Hematopoietic multipotent progenitor cell (in vitro differentiated cells): ENCODE results near the gene WRAP53. TPM values are rescaled to one million over a fixed set of nuclear protein-coding genes. Genes with fewer than 3 reads are reported as not detected.

Source experiments
- DNase-seq, 3 donors: peaks; one replicate each; pipeline ENCODE4 v3.0.0-alpha.2; 2011 to 2015; ENCODE audit warnings: low read depth in 2 of 3, low spot score in 2 of 3
- total RNA-seq: library from RNA; depleted of rRNA; stranded (reverse); fragments of >200 nt; gene quantifications from one replicate; pipeline ENCODE4 v1.2.3, GENCODE V29; 2012

Gene WRAP53
- total RNA-seq, 1 donor: 14.5 TPM

DNA sequence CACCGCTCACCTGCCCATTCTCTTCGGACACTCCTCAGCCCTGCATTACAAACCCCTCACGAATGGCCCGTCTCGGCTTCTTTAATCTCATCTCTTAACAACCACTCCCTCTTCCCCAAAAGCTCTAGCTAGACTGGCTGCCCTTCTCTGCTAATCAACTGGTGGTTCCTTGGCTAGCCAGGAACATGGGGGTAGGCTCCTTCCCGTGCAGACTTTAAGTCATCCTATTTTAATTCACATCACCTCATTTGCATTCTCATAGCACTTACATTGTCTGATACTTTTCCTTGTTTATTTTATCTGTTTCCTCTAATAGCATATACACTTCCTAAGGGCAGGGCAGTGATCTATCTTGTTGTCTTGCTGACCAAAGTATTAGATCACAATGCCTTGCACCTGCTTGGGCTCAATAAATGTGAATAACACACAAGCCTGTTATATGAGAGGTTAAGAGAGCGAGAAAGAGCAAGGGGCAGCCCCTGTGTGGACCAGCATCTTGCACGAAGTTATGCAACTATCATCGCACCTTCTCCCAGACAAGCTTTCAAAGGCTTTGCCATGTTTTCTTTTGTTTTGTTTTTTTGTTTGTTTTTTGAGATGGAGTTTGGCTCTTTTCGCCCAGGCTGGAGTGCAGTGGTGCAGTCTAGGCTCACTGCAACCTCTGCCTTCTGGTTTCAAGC, 10.7 kb upstream of the WRAP53 start:
- DNase-seq: no peak

DNA sequence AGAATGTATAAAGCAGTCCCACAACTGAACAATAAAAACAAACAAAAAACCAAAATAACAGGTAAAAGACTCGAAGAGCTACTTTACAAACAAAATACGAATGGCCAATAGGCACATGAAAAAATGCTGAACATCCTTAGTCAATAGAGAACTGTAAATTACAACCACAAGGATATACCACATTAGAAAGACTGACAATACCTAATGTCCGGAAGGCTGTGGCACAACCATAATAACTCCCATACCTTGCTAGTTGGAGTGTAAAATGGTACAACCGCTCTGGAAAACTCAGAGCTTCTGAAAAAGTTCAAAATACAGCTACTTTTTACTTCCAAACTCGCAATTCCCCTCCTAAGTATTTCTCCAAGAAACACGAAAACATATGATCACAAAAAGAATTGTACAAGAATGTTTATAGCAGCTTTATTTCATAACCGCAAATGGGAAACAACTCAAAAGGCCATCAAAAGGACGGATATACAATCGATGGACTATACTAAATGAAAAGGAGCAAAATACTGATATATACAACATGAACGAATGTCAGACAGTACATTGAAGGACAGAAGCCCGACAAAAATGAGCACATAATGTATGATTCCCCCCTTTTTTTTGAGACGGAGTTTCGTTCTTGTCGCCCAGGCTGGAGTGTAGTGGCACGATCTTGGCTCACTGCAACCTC, 3.3 kb upstream of the WRAP53 start:
- DNase-seq: no peak

DNA sequence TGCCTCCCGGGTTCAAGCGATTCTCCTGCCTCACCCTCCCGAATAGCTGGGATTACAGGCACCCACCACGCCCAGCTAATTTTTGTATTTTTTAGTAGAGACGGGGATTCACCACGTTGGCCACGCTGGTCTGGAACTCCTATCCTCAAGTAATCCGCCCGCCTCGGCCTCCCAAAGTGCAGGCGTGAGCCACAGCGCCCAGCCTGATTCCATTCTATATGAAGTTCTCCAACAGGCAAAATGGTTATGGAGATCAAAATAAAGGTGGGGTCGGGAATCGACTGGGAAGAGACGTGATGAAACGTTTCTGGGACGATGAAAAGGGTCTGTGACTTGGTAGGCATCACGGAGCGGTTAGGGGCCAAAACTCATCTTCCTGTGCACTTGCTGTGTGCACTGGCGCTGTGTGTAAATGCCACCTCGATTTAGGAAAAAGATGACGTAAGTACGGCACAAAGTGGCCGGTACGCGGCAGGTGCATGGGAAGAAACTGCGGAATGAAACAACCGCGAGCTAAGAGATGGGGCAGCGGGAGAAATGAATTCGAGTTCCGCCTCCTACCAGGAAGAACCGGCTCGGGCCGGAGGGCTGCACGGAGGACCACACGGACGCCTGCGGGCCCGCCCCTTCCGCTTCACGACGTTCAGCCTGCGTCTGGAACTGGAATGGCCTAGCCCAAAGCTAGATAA, 2.6 kb upstream of the WRAP53 start:
- DNase-seq: peak; percentile 74 to 95 (median 95)

DNA sequence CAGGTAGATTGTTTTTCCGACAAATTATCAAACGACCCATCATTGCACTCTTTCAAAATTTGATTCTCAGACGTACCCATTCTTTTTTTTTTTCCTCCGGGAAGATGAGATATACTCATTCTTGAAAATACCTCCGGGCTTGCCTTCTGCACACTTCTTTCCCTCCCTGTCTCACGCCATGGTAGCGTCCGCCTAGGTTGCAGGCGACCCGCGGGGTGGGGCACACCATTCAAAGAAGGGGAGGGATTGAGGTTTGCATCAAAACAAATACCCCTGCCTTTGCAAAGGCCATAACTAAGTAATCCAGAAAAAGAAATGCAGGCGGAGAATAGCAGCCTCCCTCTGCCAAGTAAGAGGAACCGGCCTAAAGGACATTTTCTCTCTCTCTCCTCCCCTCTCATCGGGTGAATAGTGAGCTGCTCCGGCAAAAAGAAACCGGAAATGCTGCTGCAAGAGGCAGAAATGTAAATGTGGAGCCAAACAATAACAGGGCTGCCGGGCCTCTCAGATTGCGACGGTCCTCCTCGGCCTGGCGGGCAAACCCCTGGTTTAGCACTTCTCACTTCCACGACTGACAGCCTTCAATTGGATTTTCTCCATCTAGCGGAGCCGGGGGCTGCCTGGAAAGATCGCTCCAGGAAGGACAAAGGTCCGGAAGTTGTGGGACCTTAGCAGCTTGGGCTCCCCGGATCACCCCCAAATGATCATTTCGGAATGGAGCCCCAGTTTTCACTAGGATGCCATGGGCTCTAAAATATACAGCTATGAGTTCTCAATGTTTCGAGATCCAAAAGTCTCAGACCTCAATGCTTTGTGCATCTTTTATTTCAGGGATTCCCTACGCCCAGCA, 1.8 kb upstream of the WRAP53 start:
- peak; percentile 80 to 92 (median 91) for DNase-seq

DNA sequence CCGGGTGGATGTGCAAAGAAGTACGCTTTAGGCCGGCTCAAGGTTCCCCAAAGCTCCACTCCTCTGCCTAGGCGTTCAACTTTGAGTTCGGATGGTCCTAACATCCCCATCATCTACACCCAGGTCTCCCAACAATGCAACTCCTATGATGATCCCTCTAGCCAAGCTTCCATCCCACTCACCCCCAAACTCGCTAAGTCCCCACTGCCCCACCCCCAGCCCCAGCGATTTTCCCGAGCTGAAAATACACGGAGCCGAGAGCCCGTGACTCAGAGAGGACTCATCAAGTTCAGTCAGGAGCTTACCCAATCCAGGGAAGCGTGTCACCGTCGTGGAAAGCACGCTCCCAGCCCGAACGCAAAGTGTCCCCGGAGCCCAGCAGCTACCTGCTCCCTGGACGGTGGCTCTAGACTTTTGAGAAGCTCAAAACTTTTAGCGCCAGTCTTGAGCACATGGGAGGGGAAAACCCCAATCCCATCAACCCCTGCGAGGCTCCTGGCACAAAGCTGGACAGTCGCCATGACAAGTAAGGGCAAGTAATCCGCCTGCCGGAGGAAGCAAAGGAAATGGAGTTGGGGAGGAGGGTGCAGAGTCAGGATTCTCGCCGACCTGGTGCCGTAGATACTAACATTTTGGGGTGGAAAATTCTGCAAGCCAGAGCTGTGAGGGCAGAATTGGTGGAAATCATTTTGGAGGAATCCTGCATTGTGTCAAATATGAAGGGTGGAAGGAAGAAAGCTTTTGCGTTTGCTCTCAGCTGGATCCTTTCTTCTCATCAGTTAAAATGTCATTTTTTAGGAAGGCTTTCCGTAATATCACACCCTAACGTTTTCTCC, 987 bp upstream of the WRAP53 start, which contains the start of gene TP53:
Gene TP53, minus strand, starts transcription at position 419 of the 836 bp plus-strand sequence. CDS start 10,896 bp downstream, outside the sequence.
- DNase-seq: peak; percentile 68 to 96 (median 90)

DNA sequence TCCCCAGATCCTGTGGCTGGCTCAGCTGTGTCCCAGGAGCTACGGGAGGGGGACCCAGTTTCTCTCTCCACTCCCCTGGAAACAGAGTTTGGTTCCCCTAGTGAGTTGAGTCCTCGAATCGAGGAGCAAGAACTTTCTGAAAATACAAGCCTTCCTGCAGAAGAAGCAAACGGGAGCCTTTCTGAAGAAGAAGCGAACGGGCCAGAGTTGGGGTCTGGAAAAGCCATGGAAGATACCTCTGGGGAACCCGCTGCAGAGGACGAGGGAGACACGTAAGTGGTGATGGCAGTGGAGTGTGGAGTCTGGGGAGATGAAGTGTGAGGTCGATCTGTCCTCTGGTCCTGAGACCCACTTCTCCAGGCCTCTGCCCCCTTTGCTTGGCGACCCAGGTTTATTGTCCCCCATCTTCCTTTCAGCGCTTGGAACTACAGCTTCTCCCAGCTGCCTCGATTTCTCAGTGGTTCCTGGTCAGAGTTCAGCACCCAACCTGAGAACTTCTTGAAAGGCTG, 585 bp downstream of the WRAP53 start:
- no peak for DNase-seq

DNA sequence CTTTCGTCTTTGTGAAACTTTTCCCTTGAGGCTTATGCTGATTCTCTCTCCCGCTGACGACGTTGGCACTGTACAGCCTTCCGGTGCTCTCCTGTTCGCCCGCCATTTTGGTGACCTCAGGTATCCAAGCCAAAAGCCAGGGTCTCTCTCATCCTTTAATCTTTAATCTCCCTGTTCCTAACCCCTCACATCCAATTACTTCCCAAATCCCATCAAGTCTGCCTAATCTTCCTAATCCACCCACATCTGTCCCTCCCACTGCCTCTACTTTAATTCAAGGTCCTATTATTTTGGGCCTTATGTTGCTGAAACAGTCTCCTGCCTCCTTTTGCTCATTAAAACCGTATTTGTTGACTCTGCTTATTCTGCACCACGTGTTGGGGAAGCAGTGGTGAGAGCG, 7.3 kb downstream of the WRAP53 start:
- DNase-seq: no peak

DNA sequence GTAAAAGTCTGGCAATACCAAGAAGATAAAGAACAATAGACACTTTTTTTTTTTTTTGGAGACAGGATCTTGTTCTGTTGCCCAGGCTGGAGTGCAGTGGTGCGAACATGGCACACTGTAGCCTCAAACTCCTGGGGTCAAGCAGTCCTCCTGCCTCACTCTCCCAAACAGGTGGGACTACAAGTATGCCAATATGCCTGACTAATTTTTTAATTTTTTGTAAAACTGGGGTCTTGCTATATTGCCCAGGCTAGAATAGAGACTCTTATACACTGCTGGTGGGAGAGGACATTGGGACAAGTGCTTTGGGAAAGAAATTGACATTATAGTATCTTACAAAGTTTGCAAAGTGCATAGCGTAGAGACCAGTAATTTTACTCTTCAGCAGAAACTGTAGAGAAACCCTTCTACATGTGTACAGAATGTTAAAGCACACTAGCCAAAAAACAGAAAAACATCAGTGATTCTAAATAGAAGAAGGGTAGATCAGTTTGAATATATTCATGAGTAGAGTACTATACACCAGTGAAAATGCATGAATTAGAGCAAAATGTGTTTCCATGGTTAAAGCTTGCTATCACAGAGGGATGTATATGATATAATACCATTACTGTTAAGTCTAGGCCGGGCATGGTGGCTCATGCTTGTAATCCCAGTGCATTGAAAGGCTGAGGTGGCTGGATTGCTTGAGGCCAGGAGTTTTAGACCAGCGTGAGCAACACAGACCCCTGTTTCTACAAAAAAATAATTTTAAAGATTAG, 9.7 kb downstream of the WRAP53 start:
- DNase-seq: no peak

DNA sequence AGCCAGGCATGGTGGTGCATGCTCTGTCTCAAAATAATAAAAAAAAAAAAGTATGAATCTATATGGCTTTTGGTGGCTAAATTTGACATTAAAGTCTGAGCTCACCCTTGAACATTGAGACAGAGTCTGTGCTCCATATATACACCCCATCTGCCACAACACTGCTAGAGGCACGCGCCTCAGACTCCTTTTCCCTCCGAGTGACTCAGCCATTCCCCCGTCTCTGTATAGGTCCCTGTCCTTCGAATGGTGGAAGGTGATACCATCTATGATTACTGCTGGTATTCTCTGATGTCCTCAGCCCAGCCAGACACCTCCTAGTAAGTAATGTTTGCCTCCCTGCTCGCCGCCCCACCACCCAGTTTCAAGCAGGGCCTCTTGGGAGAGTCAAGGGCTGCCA, 12.2 kb downstream of the WRAP53 start:
- no peak for DNase-seq

DNA sequence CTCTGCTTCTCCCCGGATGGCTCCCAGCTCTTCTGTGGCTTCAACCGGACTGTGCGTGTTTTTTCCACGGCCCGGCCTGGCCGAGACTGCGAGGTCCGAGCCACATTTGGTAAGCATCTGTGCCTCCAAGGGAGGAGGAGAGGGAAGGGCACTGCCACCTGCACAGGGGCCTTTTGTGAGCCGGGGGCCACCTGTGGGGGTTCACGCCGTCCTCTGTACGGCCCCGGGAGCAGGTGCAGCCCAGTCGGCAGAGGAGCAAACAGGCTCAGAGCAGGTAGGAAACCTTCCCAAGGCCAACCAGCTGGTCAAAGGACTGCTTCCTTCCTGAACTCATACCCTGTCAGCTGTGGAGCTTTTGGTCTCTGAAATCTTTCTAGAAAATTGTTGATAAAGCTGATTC, 13.4 kb downstream of the WRAP53 start:
- no peak for DNase-seq

DNA sequence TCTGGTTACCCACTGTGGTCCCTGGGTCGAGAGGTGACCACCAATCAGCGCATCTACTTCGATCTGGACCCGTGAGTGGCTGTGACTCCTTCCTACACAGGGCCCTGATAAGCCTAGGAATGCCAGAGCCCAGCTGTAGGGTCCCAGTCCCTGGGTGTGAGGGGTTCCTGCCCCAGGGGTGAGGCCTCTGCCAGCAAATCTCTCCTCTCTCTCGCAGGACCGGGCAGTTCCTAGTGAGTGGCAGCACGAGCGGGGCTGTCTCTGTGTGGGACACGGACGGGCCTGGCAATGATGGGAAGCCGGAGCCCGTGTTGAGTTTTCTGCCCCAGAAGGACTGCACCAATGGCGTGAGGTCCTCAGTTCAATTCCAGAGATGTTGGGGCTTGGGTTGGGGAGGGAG, 14.5 kb downstream of the WRAP53 start:
- no peak for DNase-seq

DNA sequence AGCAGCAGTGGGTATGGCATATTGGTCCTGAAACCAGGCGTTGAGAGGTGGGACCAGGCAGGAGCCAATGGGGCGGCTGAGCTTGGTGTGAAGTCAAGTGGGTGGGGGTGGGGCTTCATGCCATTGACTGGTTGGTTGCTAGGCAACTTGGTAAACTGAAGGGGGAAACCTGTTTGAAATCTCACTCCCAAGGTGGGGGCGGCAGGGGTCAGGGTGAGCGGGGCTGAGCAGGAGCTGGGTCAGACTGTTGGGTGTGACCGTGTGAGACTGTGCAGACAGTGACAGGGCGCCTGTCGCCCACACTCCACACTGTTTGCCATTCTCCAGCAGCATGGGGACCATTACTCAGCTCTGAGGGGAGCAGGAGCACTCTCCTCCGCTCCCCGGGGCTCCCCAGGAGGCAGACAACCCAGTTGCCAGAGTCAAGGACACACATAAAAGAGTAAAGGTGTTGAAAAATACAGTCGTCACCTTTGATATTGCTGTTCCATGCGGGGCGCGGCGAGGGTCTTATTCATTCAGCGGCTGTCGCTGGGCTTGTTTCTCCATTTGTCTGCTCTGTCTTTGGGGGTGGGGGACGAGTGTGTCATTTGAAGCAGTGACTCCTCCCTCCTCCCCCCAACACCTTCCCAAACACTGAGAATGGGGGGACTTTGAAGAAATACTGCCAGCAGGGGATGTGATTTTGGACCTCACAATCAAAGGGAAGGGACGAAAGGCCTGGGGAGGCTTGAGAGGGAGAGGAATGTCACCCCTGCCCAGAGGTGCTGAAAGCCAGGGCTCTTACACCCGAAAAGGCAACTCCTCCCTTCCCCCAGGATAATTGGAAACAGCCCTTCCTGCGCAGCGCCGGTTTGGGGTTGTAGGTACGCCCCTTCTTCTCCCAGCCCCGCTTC, 15.6 kb downstream of the WRAP53 start:
- peak in 1 of 3 donors; percentile 58 for DNase-seq

DNA sequence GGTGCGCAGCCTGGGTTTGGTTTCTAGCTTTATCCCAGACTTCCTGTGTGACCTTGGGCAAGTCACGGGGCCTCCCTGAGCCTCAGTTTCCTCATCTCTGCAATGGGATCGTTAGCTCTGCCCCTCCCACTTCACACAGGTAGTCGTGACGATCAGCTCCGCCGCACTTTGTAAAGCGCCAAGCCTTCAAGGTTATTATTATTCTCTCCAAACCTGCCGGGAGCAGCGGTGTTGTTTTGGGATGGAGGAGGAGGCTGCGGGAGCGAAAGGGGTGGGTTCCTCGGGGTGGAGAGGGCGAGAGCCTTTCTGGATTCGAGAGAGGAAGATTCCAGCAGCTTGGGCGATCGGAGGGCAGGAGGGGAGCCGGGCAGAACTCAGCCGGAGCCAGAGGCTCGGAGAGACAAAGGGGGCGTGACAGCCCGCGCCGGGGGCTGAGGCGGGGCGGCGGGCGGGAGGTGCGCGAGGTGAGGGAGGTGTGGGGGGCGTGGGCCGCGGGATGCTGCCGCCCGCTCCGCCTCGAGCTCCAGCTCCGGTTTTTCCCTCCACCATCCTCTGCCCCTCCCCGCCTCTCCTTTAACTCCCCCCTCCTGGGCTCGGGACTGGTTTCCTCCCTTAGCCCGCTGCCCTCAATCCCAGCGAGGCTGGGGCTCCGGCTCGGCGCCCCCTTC, 16.5 kb downstream of the WRAP53 start, which contains the start of gene EFNB3:
Gene EFNB3, plus strand, starts transcription at position 602 of the 668 bp plus-strand sequence. CDS start 397 bp downstream, outside the sequence.
- peak in 1 of 3 donors; percentile 28 for DNase-seq

DNA sequence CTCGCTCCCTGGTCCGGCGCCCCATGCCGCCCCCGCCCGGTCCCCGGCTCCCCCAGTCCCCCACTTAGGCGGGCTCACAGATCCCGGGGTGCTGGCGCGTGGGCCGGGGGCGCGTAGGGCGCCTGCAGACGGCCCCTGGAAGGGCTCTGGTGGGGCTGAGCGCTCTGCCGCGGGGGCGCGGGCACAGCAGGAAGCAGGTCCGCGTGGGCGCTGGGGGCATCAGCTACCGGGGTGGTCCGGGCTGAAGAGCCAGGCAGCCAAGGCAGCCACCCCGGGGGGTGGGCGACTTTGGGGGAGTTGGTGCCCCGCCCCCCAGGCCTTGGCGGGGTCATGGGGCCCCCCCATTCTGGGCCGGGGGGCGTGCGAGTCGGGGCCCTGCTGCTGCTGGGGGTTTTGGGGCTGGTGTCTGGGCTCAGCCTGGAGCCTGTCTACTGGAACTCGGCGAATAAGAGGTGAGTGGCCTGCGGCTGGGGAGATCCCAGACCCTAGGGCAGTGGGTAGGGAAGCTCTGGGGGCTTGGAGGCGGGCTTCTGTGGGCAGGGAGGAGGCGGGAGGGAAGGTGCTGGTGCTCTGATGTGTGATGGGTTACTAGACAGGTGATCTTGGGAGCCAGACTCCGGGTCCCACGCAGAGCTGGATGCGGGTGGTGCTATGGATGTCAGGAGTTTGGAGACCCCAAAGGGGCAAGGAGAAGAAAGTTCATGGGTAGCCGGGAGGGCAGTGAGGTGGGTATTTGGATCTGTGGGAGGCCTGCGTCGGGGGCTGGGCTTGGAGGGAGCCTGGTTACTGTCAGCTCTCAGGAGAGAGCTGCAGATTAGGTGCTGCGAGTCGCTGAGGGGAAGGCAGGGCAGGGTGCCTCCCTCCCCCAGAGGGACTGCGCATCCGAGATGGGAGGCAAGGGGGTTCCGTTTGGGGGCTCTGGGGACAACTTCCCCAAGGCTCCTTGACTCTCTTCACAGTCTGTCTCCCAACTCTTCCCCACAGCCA, 17.3 kb downstream of the WRAP53 start:
- no peak for DNase-seq

DNA sequence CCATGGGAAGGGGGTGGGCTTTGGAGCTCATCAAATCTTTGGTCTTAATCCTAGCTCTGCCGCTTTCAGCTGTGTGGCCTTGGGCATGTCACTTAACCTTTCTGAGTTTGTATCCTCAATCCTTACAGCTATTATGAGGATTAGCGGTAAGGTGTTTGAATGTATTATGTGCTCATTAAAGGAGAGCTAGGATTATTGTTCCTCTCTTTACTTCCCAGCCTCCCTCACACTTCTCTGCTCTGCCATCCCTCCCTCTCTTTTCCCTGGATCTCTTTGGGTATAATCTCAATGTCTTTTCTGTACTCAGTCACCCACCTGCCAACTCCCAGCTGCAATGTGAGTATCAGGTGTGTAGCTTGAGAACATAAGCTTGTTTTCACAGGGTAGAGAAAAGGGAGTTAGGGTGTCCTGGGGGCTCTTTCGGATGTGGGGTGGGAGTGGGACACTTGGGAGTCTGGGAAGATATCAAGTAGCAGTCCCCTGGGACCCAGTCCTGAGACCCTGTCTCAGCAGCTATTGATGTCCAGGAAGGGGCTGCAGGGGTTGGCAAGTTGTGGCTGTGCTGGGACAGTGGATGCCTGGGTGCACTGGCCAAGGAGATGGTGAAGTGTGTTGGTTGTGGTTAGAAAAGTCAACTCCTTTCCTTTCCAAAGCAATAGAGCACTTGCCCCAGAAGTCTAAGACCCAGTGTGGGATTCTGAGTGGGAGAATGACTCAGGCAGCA, 18.5 kb downstream of the WRAP53 start:
- no peak for DNase-seq
